ENCODE results near the gene KLHL14.

KLHL14 gene

GRCh38 chr18:32629981-32630700 lies 142.7 kb downstream of the KLHL14 start:
- DNase-seq = no peak

DNA sequence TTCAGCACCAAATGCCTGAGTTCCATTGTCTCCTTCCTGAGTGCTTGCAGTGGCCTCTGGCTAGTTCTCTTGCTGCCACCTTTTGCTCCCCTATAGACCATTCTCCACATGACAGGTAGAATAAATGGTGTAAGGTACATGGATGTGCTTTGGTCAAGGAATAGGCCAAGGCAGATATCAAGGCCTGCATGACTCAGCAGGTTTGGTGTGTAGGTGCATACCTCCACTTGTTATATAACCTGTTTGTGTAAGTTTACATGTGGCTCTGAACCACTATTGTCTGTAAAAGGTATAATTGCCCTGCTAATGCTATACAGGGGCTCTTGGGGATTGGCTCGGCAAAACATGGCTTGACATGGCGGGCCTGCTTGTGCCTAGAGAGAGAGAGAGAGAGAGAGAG lies 143.5 kb downstream of the KLHL14 start:
- DNase-seq = no peak

DNA sequence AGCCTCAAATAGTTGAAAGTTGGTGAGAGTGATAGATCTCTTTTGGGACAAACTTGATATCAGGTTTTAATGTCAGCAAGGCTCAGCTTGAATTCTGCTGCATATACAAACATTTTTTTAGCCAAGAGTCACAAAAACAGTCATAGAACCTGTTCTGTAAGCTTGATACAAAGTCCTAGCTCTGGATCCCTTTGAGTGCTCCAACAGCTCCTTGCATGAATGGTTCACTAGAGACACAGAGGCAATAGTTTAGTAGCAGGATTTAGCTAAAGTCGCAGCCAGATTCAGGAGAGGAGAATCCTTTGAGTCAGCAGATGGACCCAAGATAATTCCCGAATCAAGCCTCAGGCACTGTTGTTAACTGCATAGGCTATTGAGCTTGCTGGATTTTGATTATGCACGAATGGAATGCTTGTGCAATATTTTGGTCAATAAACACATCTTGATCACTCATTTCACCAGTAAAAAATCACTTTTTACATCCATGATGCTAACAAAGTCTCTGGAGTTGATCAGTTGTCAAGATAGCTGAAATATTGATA lies 148.6 kb downstream of the KLHL14 start:
- no peak for DNase-seq

- no peak for DNase-seq
These were observed 149.3 kb downstream of the KLHL14 start for GRCh38 chr18:32623563-32623962.

All from inflammatory macrophage treated with lipopolysaccharide for 1 hour (primary cell).